Glomerular visceral epithelial cell (primary cell): ENCODE results near the gene DNASE1L1.

ENCODE experiments used
- DNase-seq: peaks from one replicate; pipeline ENCODE4 v3.0.0-alpha.2; 2016; ENCODE audit errors: extremely low spot score

DNASE1L1 gene

GRCh38 chrX:154436374-154436982, 27.4 kb upstream of the DNASE1L1 start:
- DNase-seq, result peak; percentile 33

GRCh38 chrX:154435171-154435733, 26.2 kb upstream of the DNASE1L1 start:
- no peak for DNase-seq

- DNase-seq, result no peak
Observed at GRCh38 chrX:154434394-154435168, 25.5 kb upstream of the DNASE1L1 start.

- DNase-seq, result no peak
Observed at GRCh38 chrX:154433605-154434004, 24.6 kb upstream of the DNASE1L1 start.

- no peak for DNase-seq
Observed at GRCh38 chrX:154432210-154432609, 23.2 kb upstream of the DNASE1L1 start.

- DNase-seq, result no peak
Observed at GRCh38 chrX:154431341-154431740, 22.3 kb upstream of the DNASE1L1 start.

- no peak for DNase-seq
Observed at GRCh38 chrX:154430916-154431315, 21.9 kb upstream of the DNASE1L1 start.

- DNase-seq, result no peak
Observed at GRCh38 chrX:154430479-154430878, 21.4 kb upstream of the DNASE1L1 start.

GRCh38 chrX:154429711-154430110, 20.7 kb upstream of the DNASE1L1 start:
- no peak for DNase-seq

- DNase-seq, result peak; percentile 92
Observed at GRCh38 chrX:154428176-154429171, 19.4 kb upstream of the DNASE1L1 start, which contains the start of gene ATP6AP1. Gene ATP6AP1, plus strand, starts transcription at chrX:154428677. Its CDS starts 16 bp downstream, at chrX:154428693.

- no peak for DNase-seq
Observed at GRCh38 chrX:154426916-154427770, 18.1 kb upstream of the DNASE1L1 start.

- no peak for DNase-seq
Observed at GRCh38 chrX:154420402-154420756, 11.3 kb upstream of the DNASE1L1 start.

- no peak for DNase-seq
Observed at GRCh38 chrX:154419688-154420401, 10.8 kb upstream of the DNASE1L1 start.

- no peak for DNase-seq
Observed at GRCh38 chrX:154419189-154419588, 10.1 kb upstream of the DNASE1L1 start.

- DNase-seq, result no peak
Observed at GRCh38 chrX:154417157-154417556, 8.1 kb upstream of the DNASE1L1 start.

GRCh38 chrX:154413142-154413541, 4.1 kb upstream of the DNASE1L1 start:
- DNase-seq, result no peak

- no peak for DNase-seq
Observed at GRCh38 chrX:154412468-154412867, 3.4 kb upstream of the DNASE1L1 start.

- DNase-seq, result peak; percentile 52
Observed at GRCh38 chrX:154411981-154412340, 2.9 kb upstream of the DNASE1L1 start.

GRCh38 chrX:154408659-154409221, 314 bp downstream of the DNASE1L1 start:
- DNase-seq, result no peak

GRCh38 chrX:154404625-154405192, 4.3 kb downstream of the DNASE1L1 start:
- no peak for DNase-seq
